Activated CD8-positive, alpha-beta memory T cell treated with anti-CD3 and anti-CD28 coated beads, Interleukin-2, amount 50 U/mL, for 1 hour (primary cell): ENCODE data around the gene LRRK2.
"Not testable (repeated sequence)": the region's sequence is repeated elsewhere in the genome, so short reads cannot be mapped to it uniquely, and the experiment has no call there.

Experiments
- DNase-seq: peaks from one replicate; pipeline ENCODE4 v3.0.0-alpha.2; 2020; ENCODE audit errors: extremely low read depth

The LRRK2 gene

GRCh38 chr12:40224439-40225291, at the start of gene LRRK2:
Gene LRRK2, plus strand, starts transcription at chr12:40224997. Its CDS starts 135 bp downstream, at chr12:40225132.
- DNase-seq, result no peak

GRCh38 chr12:40175045-40175444, 49.8 kb upstream of the LRRK2 start:
- no peak for DNase-seq

GRCh38 chr12:40175489-40175888, 49.3 kb upstream of the LRRK2 start:
- no peak for DNase-seq

GRCh38 chr12:40178701-40179100, 46.1 kb upstream of the LRRK2 start:
- DNase-seq, result no peak

- no peak for DNase-seq
These were observed 43.3 kb upstream of the LRRK2 start for GRCh38 chr12:40181490-40181889.

- DNase-seq, result no peak
These were observed 41.1 kb upstream of the LRRK2 start for GRCh38 chr12:40183715-40184114.

GRCh38 chr12:40184493-40185302, 40.1 kb upstream of the LRRK2 start:
- DNase-seq, result no peak

DNA sequence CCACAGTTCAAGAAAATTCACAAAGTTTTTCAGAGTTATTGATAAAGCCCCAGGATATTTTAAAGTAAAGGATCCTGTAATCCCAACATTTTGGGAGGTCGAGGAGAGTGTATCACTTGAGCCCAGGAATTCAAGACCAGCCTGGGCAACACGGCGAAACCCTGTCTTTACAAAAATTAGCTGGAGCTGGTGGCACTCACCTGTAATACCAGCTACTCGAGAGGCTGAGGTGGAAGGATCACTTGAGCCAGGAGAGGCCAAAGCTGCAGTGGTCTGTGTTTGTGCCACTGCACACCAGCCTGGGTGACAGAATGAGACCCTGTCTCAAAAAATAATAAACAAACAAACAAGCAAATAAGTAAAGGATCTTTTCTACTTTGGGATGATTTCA, 39.5 kb upstream of the LRRK2 start:
- DNase-seq, result no peak

DNA sequence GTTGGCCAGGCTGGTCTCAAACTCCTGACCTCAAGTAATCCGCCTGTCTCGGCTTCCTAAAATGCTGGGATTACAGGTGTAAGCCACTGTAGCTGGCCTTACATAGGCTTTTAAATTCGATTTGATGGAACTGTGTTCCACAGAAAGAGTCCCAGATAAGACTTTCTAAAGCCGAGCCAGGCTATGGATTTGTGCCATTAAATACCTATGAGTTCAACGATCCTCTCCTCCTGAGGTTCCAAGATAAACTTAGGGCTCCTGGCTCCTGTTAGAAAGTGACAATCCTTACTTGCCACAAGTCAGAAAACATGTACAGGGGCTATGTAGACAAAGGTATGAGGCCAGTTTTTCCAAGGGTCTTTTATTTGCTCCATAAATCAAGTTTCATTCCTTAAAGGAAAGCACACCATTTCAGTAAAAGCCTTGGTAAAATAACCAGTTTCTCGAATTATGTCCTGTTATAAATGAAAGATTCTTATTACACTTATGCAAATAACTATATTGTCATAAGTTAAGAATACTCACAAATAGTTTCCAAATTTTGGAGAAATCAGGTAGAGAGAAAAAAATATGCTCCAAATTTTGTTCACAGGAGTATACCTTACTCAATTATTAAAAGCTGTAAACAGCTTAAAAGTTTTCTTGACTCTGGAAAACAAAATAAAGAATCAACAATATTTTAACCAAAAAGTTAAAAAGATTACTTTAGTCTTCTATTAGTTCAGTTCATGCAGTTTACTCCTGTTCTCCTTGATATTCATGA, 36.1 kb upstream of the LRRK2 start:
- no peak for DNase-seq

- no peak for DNase-seq
These were observed 32.0 kb upstream of the LRRK2 start for GRCh38 chr12:40192704-40193255.

DNA sequence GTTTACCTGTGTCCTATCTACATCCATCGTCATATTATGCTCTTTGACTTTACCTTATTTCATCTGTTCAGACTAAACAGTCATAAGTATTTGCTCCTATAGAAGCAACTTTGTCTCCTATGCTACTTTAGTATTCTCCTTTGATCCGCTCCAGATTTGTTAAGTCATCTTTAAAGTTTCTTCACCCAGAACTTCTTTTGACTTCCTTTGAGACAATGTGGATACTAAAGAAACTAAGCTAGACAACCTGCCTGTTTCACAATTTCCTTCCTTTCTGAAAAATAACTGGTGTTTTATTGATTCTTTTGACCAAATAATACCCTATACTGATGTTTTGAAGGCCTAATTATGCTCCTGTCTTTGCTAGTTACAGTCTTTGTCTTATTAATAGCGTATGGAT, 30.0 kb upstream of the LRRK2 start:
- DNase-seq, result no peak

- no peak for DNase-seq
These were observed 27.2 kb upstream of the LRRK2 start for GRCh38 chr12:40197590-40197989.

- DNase-seq, result no peak
These were observed 26.2 kb upstream of the LRRK2 start for GRCh38 chr12:40198601-40199000.

- no peak for DNase-seq
These were observed 22.4 kb upstream of the LRRK2 start for GRCh38 chr12:40202095-40203059.

DNA sequence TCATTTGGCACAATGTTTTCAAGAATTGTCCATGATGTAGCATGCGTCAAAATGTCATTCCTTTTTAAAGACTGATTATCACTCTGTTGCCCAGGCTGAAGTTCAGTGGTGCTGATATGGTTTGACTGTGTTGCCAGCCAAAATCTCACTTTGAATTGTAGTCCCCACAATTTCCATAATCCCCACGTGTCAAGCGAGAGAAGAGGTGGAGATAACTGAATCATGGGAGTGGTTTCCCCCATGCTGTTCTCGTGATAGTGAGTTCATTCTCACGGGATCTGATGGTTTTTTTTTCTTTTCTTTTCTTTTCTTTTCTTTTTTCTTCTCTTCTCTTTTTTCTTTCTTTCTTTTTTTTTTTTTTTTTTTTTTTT, 21.8 kb upstream of the LRRK2 start:
- DNase-seq, result no peak

- DNase-seq, result no peak
These were observed 20.5 kb upstream of the LRRK2 start for GRCh38 chr12:40204337-40204736.

DNA sequence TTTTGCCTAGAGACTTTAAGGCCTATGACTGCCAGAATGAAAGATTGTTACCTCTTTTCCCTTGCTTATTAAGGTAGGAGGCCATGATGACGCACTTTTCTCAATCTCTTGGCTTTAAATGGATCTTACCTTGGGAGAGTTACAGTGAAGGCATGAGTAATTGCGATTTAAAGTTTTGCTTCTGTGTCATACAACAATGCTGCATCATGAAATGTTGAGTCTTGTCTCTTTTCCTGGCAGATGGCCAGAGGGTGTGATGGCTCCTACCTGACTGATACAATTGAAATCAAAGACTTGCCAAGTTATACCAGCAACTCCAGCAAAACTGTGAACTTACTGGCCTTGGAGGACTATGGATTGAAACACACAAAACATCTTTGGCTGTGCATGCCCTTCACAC, 17.2 kb upstream of the LRRK2 start:
- no peak for DNase-seq

- no peak for DNase-seq
These were observed 15.9 kb upstream of the LRRK2 start for GRCh38 chr12:40208707-40209446.

DNA sequence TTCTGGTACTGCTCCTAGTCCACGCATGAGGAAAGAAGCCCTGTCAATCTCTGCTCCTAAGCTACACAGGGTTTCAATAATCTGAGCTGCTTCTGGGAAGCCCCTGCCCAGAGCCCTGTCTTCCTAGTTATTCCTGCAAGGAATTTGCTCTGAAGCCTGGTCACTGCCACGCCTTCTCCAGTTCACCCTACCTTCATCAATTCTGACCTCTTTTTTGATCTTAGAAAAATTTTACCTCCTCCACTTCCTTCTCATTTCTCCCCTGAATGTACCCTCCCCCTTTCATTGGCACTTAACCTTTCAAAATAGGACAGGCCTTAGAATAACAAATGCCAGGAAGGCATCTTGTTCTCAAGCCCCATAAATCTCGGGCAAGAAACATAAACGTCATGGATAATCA, 14.9 kb upstream of the LRRK2 start:
- no peak for DNase-seq

DNA sequence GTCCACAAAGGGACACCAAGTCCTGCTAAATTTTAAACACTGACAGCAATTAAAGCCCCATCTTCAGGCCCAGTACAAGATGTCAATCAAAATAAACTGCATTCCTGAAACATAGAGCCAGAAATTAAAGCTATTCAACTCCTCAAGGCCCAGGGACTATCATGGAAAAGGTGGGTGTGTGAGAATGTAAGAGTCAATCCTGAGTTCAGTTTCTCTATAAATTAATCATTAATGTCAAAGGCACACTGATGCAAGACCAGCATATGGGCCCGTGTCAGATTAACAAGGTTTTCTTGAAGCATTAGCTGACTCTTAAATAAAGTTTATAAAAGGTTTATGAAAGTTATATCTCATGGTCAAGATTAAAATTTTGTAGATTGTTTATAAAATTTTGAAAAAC, 13.6 kb upstream of the LRRK2 start:
- not testable (repeated sequence) for DNase-seq
